Measurements from ENCODE around the gene CHD1. TPM values are rescaled to one million over a fixed set of nuclear protein-coding genes. Genes with fewer than 3 reads are reported as not detected.

CHD1 gene
- total RNA-seq, 2 experiments from 2014 or later = 217 to 228 TPM

DNA sequence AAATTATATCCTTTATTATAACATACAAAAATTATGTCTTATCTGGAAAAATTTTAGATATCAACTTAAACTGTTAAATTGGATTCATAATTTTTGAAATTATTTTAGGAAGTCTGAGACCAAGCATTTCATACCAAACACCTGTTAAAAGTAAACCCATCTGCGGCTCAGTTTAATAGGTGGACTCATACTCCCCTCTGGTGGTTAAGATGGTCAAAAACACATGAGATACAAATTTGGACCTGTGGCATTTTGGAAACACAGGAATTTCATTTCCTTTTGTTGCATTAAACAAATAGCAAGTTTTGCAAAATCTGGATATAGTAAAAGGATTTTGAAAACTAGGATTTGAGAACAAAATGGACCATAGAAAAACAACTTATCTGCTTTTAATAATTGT, 101.6 kb downstream of the CHD1 start:
- Histone ChIP-seq H3K27ac (ENCODE audit: low read depth in 1 of 2, low read length in 2 of 2) (no peak overlapping the region), H3K4me3 (ENCODE audit: low read length) (no peak overlapping the region), H3K4me1 (ENCODE audit: insufficient read depth, low read length) (no peaks in the 10 kb centered on the region), H3K36me3 (ENCODE audit: insufficient read depth, low read length) (no peaks in the 10 kb centered on the region), H3K9me3 (ENCODE audit: control insufficient read depth in 1 of 2, insufficient read depth in 1 of 2, low read length in 2 of 2) (no peaks in the 10 kb centered on the region), H3K27me3 (ENCODE audit: control insufficient read depth in 1 of 2, insufficient read depth in 2 of 2, low read length in 2 of 2) (no peaks in the 10 kb centered on the region)
- Mint-ChIP-seq H3K27me3 (no peaks in the 10 kb centered on the region), H3K27ac (no peak overlapping the region), H3K4me3 (no peak overlapping the region), H3K9me3 (no peaks in the 10 kb centered on the region), H3K36me3 (ENCODE audit: low read depth) (peaks cover 4% of the 10 kb centered on the region), H3K4me1 (ENCODE audit: low read depth) (no peaks in the 10 kb centered on the region)
- ATAC-seq (ENCODE audit: poor library complexity) (no peak), DNase-seq (peak in 3 of 14 experiments; percentile 30 to 45 (median 37))
- intact Hi-C loops (cut with DNase I, micrococcal nuclease) = loop anchor here (5.0 to 10.0 kb wide), 2 partner anchors 1592 to 1595 kb away; no protein-coding TSS in a partner anchor
- ChIA-PET POLR2A (no interaction called here), CTCF (no interaction called here)
- TF ChIP-seq, protein P1, sequence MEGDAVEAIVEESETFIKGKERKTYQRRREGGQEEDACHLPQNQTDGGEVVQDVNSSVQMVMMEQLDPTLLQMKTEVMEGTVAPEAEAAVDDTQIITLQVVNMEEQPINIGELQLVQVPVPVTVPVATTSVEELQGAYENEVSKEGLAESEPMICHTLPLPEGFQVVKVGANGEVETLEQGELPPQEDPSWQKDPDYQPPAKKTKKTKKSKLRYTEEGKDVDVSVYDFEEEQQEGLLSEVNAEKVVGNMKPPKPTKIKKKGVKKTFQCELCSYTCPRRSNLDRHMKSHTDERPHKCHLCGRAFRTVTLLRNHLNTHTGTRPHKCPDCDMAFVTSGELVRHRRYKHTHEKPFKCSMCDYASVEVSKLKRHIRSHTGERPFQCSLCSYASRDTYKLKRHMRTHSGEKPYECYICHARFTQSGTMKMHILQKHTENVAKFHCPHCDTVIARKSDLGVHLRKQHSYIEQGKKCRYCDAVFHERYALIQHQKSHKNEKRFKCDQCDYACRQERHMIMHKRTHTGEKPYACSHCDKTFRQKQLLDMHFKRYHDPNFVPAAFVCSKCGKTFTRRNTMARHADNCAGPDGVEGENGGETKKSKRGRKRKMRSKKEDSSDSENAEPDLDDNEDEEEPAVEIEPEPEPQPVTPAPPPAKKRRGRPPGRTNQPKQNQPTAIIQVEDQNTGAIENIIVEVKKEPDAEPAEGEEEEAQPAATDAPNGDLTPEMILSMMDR (IDR thresholded peaks at IDR 0.05) = peak; percentile 40

DNA sequence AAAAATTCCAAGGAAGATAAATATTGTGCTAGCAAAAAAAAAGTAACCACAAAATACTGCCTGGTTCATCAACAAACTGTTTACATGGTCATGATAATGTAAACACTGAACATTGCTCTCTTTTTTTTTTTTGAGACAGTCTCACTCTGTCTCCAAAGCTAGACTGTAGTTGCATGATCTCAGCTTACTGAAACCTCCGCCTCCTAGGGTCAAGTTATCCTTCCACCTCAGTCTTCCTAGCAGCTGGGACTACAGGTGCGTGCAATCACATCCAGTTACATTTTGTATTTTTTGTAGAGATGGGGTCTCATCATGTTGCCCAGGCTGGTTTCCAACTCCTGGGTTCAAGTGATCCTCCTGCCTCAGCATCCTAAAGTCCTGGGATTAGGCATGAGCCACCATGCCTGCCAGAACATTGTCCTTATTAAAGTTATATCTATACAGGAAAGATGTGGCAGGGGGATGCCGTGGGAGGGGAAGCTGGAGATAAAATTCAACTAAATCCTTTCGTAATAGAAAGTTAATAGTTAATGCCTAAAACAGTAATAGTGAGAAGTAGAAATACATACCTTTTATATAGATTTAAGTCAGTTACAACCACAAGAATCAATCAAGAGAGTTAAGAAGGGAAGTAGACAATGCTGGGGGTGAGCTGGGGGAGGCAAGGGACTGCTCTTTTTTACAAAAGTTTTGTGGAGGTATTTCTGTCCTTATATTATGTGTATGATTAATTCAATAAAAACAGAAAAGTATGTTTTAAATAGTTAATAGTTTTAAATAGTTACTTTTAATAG, 103.0 kb downstream of the CHD1 start:
- H3K27ac ChIP-seq (ENCODE audit: low read depth in 1 of 2, low read length in 2 of 2) = no peak overlapping the region
- POLR2A ChIA-PET = no interaction called here
- CTCF ChIA-PET = no interaction called here
- TF ChIP-seq, protein P1 (IDR thresholded peaks at IDR 0.05) = no peak
- H3K4me1 Mint-ChIP-seq (ENCODE audit: low read depth) = no peaks in the 10 kb centered on the region
- H3K4me3 ChIP-seq (ENCODE audit: low read length) = no peak overlapping the region
- H3K27me3 Mint-ChIP-seq = no peaks in the 10 kb centered on the region
- no peaks in the 10 kb centered on the region for H3K4me1 ChIP-seq (ENCODE audit: insufficient read depth, low read length)
- no peaks in the 10 kb centered on the region for H3K27me3 ChIP-seq (ENCODE audit: control insufficient read depth in 1 of 2, insufficient read depth in 2 of 2, low read length in 2 of 2)
- H3K36me3 Mint-ChIP-seq (ENCODE audit: low read depth) = peaks cover 6% of the 10 kb centered on the region
- H3K4me3 Mint-ChIP-seq = no peak overlapping the region
- no peaks in the 10 kb centered on the region for H3K9me3 ChIP-seq (ENCODE audit: control insufficient read depth in 1 of 2, insufficient read depth in 1 of 2, low read length in 2 of 2)
- H3K9me3 Mint-ChIP-seq = peaks cover 3% of the 10 kb centered on the region
- DNase-seq = no peak
- intact Hi-C loops (cut with DNase I, micrococcal nuclease) = loop anchor here (5.0 to 10.0 kb wide), 2 partner anchors 1591 to 1593 kb away; no protein-coding TSS in a partner anchor
- H3K27ac Mint-ChIP-seq = no peak overlapping the region
- ATAC-seq (ENCODE audit: poor library complexity) = no peak
- no peaks in the 10 kb centered on the region for H3K36me3 ChIP-seq (ENCODE audit: insufficient read depth, low read length)

DNA sequence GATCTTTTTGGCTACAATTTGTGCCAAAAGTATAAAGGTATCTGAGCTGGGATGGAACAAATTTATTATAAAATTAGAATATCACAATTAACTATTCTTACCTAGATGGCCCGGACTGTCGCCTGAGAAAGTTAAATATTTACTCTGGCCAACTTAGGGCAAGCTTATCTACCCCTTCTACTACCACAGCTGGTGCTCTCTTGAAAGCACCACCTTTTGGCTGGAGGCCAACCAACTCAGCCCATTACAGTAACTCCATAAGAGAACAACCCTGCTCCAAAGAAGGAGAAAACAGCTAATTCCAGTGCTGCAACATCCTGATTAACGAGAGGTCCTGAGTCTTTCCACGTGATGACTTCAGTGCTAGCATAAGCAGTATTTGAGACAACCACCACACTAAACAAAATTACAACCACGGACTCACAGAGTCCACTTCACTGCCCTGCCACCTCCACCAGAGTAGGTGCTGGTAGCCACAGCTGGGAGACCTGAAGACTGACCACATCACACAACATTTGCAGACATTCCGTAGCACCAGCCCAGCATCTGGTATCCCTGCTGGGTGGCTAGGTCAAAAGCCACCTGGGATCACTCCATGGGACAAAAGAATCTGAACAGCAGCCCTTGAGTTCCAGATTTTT, 112.1 kb downstream of the CHD1 start:
- CTCF ChIA-PET = no interaction called here

More for the DNA sequence above, 112.1 kb downstream of the CHD1 start:
- Mint-ChIP-seq H3K4me1 (ENCODE audit: low read depth) (no peaks in the 10 kb centered on the region), H3K27me3 (no peaks in the 10 kb centered on the region), H3K9me3 (peaks cover 3% of the 10 kb centered on the region), H3K27ac (no peak overlapping the region), H3K4me3 (no peak overlapping the region), H3K36me3 (ENCODE audit: low read depth) (peaks cover 15% of the 10 kb centered on the region)
- H3K36me3 ChIP-seq (ENCODE audit: insufficient read depth, low read length) = no peaks in the 10 kb centered on the region
- TF ChIP-seq, protein P1 (IDR thresholded peaks at IDR 0.05) = no peak
- DNase-seq (no peak), ATAC-seq (ENCODE audit: poor library complexity) (no peak)
- no peaks in the 10 kb centered on the region for H3K4me1 ChIP-seq (ENCODE audit: insufficient read depth, low read length)
- POLR2A ChIA-PET = no interaction called here
- no peaks in the 10 kb centered on the region for H3K9me3 ChIP-seq (ENCODE audit: control insufficient read depth in 1 of 2, insufficient read depth in 1 of 2, low read length in 2 of 2)
- H3K27ac ChIP-seq (ENCODE audit: low read depth in 1 of 2, low read length in 2 of 2) = no peak overlapping the region
- no peak overlapping the region for H3K4me3 ChIP-seq (ENCODE audit: low read length)
- H3K27me3 ChIP-seq (ENCODE audit: control insufficient read depth in 1 of 2, insufficient read depth in 2 of 2, low read length in 2 of 2) = no peaks in the 10 kb centered on the region
- intact Hi-C loops (cut with DNase I, micrococcal nuclease) = no loop called here

Data from CD4-positive, alpha-beta T cell (primary cell).